Skeletal muscle tissue (tissue), 4 donors: ENCODE results near the gene RAB30. TPM values are rescaled to one million over a fixed set of nuclear protein-coding genes. Genes with fewer than 3 reads are reported as not detected.

Source experiments
- H3K27ac ChIP-seq: one replicate; pipeline ENCODE4 v1.7.0; 2013; ENCODE audit warnings: mild to moderate bottlenecking, low read depth, low read length, inconsistent platforms
- H3K27me3 ChIP-seq, 3 donors: one replicate each; pipeline ENCODE4 v1.7.0; 2013; ENCODE audit warnings: low read length in 3 of 3; ENCODE audit not compliant: control insufficient read depth in 3 of 3, insufficient read depth in 3 of 3
- H3K36me3 ChIP-seq, 3 donors: one replicate each; pipeline ENCODE4 v1.7.0; 2013; ENCODE audit warnings: low read length in 3 of 3; ENCODE audit not compliant: control insufficient read depth in 3 of 3, insufficient read depth in 3 of 3
- H3K4me1 ChIP-seq, 3 donors: one replicate each; pipeline ENCODE4 v1.7.0; 2013; ENCODE audit warnings: low read length in 3 of 3, mild to moderate bottlenecking in 3 of 3; ENCODE audit not compliant: control insufficient read depth in 3 of 3, insufficient read depth in 3 of 3
- H3K4me3 ChIP-seq, 3 donors: one replicate each; pipeline ENCODE4 v1.7.0; 2013; ENCODE audit warnings: low read length in 3 of 3
- H3K9ac ChIP-seq, 3 donors: one replicate each; pipeline ENCODE4 v1.7.0; 2013; ENCODE audit warnings: low read length in 3 of 3, mild to moderate bottlenecking in 3 of 3, moderate library complexity in 2 of 3, low read depth in 1 of 3
- H3K9me3 ChIP-seq, 3 donors: one replicate each; pipeline ENCODE4 v1.7.0; 2013; ENCODE audit warnings: low read length in 3 of 3; ENCODE audit not compliant: control insufficient read depth in 3 of 3
- total RNA-seq: library from RNA; depleted of rRNA; stranded (reverse); fragments of >200 nt; gene quantifications from one replicate; pipeline ENCODE4 v1.2.3, GENCODE V29; 2014
- donor health status: Osteomylitis.

The RAB30 gene
- total RNA-seq, 1 donor from 2014 or later = 16.2 TPM

GRCh38 chr11:83044958-83045712 lies 26.6 kb downstream of the RAB30 start:
- no peak overlapping the region for H3K9ac ChIP-seq
- H3K9me3 ChIP-seq = no peaks in the 10 kb centered on the region
- H3K27ac ChIP-seq = no peak overlapping the region
- no peaks in the 10 kb centered on the region for H3K27me3 ChIP-seq
- H3K4me3 ChIP-seq = no peak overlapping the region
- H3K4me1 ChIP-seq = peaks cover 12 to 24% (median 21%) of the 10 kb centered on the region in 3 donors
- no peaks in the 10 kb centered on the region for H3K36me3 ChIP-seq

DNA sequence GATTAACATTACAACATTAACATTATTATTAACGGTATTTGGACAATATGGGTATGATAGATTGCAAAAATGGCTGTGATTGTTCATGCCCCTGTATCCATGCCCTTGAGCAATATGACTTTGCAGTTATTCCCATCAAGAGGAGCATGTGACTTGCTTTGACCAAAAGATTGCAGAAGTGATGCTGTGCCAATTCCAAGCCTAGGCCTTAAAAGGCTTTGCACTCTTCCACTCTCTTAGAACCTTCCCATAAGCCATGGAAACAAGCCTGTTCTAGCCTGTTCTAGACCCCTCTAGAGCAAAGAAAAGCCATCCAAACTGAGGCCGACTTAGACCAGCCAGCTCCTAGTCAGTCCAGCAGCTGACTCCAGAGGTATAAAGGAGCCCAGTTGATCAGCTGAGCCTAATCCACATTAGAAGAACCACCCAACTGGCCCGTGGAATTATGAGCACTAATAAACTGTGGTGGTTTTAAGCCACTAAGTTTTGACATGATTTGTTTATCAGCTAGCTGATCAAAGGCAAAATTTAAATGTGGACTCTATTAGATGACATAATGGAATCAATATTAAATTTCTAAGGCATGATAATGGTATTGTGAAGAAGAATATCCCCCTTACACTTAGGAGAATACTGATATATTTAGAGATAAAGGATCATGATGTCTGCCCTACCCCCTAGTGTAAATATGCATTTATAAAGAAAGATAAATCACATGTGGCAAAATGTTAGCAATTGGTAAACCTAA lies 28.6 kb downstream of the RAB30 start:
- H3K4me1 ChIP-seq = peaks cover 13 to 24% (median 23%) of the 10 kb centered on the region in 3 donors
- no peaks in the 10 kb centered on the region for H3K9me3 ChIP-seq
- H3K4me3 ChIP-seq = no peak overlapping the region
- H3K27ac ChIP-seq = peak overlapping the region; percentile 26
- H3K9ac ChIP-seq = no peak overlapping the region
- H3K27me3 ChIP-seq = no peaks in the 10 kb centered on the region
- no peaks in the 10 kb centered on the region for H3K36me3 ChIP-seq

DNA sequence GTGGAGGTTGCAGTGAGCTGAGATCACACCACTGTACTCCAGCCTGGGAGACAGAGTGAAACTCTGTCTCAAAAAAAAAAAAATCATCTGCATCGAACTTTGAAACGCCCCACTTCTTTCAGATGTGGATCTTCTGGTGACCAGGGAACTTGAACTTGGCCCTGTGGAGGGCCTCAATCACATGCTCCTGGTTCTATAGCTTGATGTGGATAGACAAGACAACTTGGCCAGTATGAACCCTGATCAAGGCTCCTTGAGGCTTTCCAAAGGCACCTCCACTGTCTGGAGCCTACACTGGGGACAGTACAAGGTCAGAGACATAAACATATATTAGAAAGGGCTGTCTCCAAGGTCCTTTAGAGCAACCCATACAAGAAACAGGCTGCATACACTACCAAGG lies 30.6 kb downstream of the RAB30 start:
- H3K9ac ChIP-seq = no peak overlapping the region
- peaks cover 20 to 23% (median 23%) of the 10 kb centered on the region in 3 donors for H3K4me1 ChIP-seq
- no peak overlapping the region for H3K27ac ChIP-seq
- H3K4me3 ChIP-seq = no peak overlapping the region
- H3K27me3 ChIP-seq = no peaks in the 10 kb centered on the region
- H3K36me3 ChIP-seq = no peaks in the 10 kb centered on the region
- H3K9me3 ChIP-seq = no peaks in the 10 kb centered on the region

DNA sequence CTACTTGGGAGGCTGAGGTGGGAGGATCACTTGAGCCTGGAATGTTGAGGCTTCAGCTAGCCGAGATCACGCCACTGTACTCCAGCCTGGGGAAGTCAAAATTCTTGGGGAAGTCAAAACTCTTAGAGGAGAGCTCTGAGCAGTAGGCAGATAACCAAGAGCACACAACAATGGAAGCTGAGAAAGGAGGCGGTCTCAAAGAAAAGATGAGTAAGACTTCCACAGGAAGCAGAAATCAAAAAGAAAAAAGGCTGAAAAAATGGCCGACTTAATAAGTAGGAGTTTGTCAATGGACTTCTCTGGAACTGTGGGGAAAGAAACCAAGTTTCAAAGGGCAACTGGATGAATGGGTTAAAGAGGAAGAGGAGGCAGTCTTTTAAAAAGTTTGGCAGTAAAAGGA lies 32.1 kb downstream of the RAB30 start:
- H3K36me3 ChIP-seq = no peaks in the 10 kb centered on the region
- H3K4me3 ChIP-seq = no peak overlapping the region
- H3K27ac ChIP-seq = no peak overlapping the region
- H3K4me1 ChIP-seq = peaks cover 33 to 35% (median 35%) of the 10 kb centered on the region in 3 donors
- H3K27me3 ChIP-seq = no peaks in the 10 kb centered on the region
- no peak overlapping the region for H3K9ac ChIP-seq
- no peaks in the 10 kb centered on the region for H3K9me3 ChIP-seq

GRCh38 chr11:83037877-83038276 lies 33.8 kb downstream of the RAB30 start:
- no peak overlapping the region for H3K27ac ChIP-seq

DNA sequence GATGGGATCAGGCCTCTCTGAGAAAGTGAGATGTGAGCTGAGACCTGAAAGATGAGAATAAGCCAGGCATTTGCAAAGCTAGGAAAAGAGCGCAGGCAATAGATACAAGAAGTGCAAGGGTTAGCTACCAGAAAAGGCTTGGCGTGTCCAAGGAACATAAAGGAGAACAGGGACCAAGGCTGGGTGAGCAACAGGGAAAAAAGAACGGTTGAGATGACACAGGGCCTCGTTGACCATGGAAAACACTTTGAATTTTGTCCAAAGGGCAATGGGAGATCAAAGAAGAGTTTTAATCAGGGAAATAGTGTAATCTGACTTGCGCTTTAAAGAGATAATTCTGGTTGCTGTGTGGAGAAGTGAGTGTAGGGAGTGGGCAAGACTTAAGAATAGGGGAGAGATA lies 35.0 kb downstream of the RAB30 start:
- Histone ChIP-seq H3K4me1 (peaks cover 41 to 49% (median 48%) of the 10 kb centered on the region in 3 donors), H3K27me3 (no peaks in the 10 kb centered on the region)

More at GRCh38 chr11:83037877-83038276, 33.8 kb downstream of the RAB30 start:
- no peaks in the 10 kb centered on the region for H3K9me3 ChIP-seq
- peaks cover 41 to 44% (median 44%) of the 10 kb centered on the region in 3 donors for H3K4me1 ChIP-seq
- peak overlapping the region in 1 of 3 donors; percentile 6 for H3K9ac ChIP-seq
- H3K27me3 ChIP-seq = no peaks in the 10 kb centered on the region
- H3K36me3 ChIP-seq = no peaks in the 10 kb centered on the region
- H3K4me3 ChIP-seq = no peak overlapping the region

GRCh38 chr11:83035070-83035854 lies 36.4 kb downstream of the RAB30 start:
- H3K4me1 ChIP-seq = peaks cover 41 to 50% (median 48%) of the 10 kb centered on the region in 3 donors

More for the DNA sequence above, 35.0 kb downstream of the RAB30 start:
- Histone ChIP-seq H3K9me3 (no peaks in the 10 kb centered on the region), H3K9ac (peak overlapping the region in 2 of 3 donors; percentile 7 to 41), H3K4me3 (peak overlapping the region in 1 of 3 donors; percentile 26), H3K36me3 (no peaks in the 10 kb centered on the region), H3K27ac (peak overlapping the region; percentile 70)

DNA sequence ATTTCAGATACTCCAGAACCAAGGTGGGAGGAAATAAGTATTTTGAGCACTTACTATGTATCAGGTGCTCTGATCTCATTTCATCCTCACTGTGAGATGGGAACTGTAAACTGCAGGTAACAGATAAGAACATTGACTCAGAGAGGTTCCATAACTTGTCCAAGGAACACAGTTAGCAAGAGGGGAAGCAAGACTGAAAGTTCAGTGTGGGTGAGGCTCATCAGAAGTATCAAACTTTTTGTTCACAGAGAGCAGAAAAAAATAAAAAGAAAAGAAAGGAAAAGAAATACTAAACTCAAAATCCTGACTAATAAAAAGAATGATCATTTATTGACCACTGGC lies 37.1 kb downstream of the RAB30 start:
- Histone ChIP-seq H3K36me3 (no peaks in the 10 kb centered on the region), H3K4me3 (peak overlapping the region in 2 of 3 donors; percentile 50 to 72), H3K4me1 (peaks cover 41 to 50% (median 48%) of the 10 kb centered on the region in 3 donors), H3K27ac (peak overlapping the region; percentile 70), H3K9ac (peak overlapping the region; percentile 4 to 68 (median 41)), H3K27me3 (no peaks in the 10 kb centered on the region), H3K9me3 (no peaks in the 10 kb centered on the region)

More at GRCh38 chr11:83035070-83035854, 36.4 kb downstream of the RAB30 start:
- no peaks in the 10 kb centered on the region for H3K36me3 ChIP-seq
- H3K27me3 ChIP-seq = no peaks in the 10 kb centered on the region
- H3K27ac ChIP-seq = peak overlapping the region; percentile 70
- peak overlapping the region; percentile 45 to 72 (median 50) for H3K4me3 ChIP-seq
- H3K9ac ChIP-seq = peak overlapping the region; percentile 4 to 47 (median 43)
- no peaks in the 10 kb centered on the region for H3K9me3 ChIP-seq

DNA sequence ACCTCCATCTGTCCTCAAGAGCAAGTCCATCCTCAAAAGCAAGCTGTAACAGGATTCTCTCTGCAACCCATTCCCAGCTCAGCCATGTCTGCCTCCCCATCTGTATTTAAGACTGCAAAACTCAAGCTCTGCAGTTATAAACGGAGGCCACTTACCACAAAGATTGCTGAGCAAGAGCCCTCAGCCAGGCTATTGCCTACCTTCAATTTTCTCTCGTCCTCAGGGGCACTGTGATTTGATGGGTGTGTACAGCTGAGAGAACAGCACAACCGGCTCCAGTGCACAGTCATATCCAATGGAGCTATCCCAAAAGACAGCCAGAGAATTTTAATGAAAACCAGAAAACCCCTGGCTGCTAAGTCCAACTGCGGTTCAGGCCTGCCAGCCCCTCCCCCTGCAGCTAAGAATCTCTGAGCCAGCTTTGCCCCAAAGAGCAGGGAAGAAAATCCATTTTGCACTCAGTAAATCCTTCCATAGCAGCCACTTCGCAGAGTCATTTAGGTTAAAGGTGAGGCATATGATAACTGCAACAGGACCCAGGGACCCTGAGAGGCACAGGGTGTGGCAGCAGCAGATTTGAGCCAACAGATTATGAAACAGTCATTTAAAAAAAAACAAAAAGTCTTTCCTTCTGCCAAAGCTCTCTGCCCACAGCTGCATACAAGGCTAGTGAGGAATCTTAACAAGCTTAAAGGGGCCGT lies 37.6 kb downstream of the RAB30 start:
- H3K4me3 ChIP-seq = peak overlapping the region; percentile 50 to 72 (median 61)
- H3K27ac ChIP-seq = peak overlapping the region; percentile 70
- no peaks in the 10 kb centered on the region for H3K36me3 ChIP-seq
- H3K27me3 ChIP-seq = no peaks in the 10 kb centered on the region
- H3K9ac ChIP-seq = peak overlapping the region; percentile 41 to 78 (median 68)
- H3K9me3 ChIP-seq = no peaks in the 10 kb centered on the region
- peaks cover 41 to 50% (median 48%) of the 10 kb centered on the region in 3 donors for H3K4me1 ChIP-seq
